Thoracic aorta (tissue), 2 donors: ENCODE data around the gene SORL1. TPM values are rescaled to one million over a fixed set of nuclear protein-coding genes. Genes with fewer than 3 reads are reported as not detected.

Experiments
- ATAC-seq: fragments of 150-250 bp; one replicate; pipeline ENCODE4 v1.8.0; 2017; ENCODE audit warnings: low read depth; ENCODE audit not compliant: insufficient number of reproducible peaks, low FRiP score
- DNase-seq: peaks from one replicate; pipeline ENCODE4 v3.0.0-alpha.2; 2020; ENCODE audit warnings: low spot score
- H3K27ac ChIP-seq, 2 donors: fragments of 200-600 bp; sonication (generic); 1 replicate in 1 of 2; 2 replicates in 1 of 2; pipeline ENCODE4 v1.5.1; 2016; ENCODE audit warnings: mild to moderate bottlenecking in 2 of 2, moderate library complexity in 2 of 2
- H3K27me3 ChIP-seq: fragments of 200-600 bp; sonication (generic); replicated peaks from 2 replicates; pipeline ENCODE4 v1.6.0; 2016; ENCODE audit warnings: mild to moderate bottlenecking; ENCODE audit not compliant: insufficient read depth
- H3K36me3 ChIP-seq: fragments of 200-600 bp; sonication (generic); one replicate; pipeline ENCODE4 v1.5.1; 2016
- H3K4me1 ChIP-seq, 2 donors: fragments of 200-600 bp; sonication (generic); 1 replicate in 1 of 2; 2 replicates in 1 of 2; pipeline versions ENCODE4 v1.5.1 to v1.6.0; 2016; ENCODE audit warnings: low read depth in 2 of 2, mild to moderate bottlenecking in 1 of 2; ENCODE audit not compliant: control insufficient read depth in 1 of 2
- H3K4me3 ChIP-seq: fragments of 200-600 bp; sonication (generic); 2 replicates; pipeline ENCODE4 v1.5.1; 2016; ENCODE audit warnings: mild to moderate bottlenecking
- H3K9me3 ChIP-seq: fragments of 200-600 bp; sonication (generic); 2 replicates; pipeline ENCODE4 v1.5.1; 2016
- total RNA-seq, 2 donors: library from RNA; depleted of rRNA; stranded (reverse); fragments of >200 nt; gene quantifications; one replicate each; pipeline versions ENCODE4 v1.1.0 to v1.2.3, GENCODE V29; 2016
- TF ChIP-seq, protein P1 (sequence below): fragments of 200-600 bp; sonication (generic); IDR thresholded peaks from one replicate; pipeline ENCODE4 v1.5.1; 2019; ENCODE audit warnings: antibody characterized with exemption

The SORL1 gene
- total RNA-seq, 2 donors from 2014 or later = 26.9 to 33.0 TPM

DNA sequence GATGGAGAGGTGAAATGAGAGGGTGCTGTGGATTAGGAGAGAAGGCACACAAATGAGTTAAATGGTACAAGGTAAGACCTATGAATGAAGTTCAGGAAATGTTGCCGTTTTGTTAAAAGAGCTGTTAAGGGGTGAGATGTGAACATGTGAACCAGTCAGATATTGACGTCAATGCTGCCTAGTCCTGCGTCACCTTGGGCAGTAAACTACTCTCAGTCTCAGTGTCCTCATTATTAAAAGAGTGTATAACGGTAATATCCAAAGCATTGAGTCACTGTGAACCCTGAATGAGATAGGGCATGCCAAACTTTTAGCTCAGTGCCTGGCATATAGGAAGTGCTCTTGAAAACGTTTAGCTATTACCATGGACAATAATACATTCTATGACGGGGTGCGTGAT, 33.1 kb downstream of the SORL1 start:
- no peak overlapping the region for H3K27ac ChIP-seq
- H3K27me3 ChIP-seq = no peaks in the 10 kb centered on the region
- peaks cover 10 to 13% of the 10 kb centered on the region in 2 donors for H3K4me1 ChIP-seq
- ATAC-seq = no peak
- no peak for DNase-seq
- no peaks in the 10 kb centered on the region for H3K36me3 ChIP-seq
- TF ChIP-seq, protein P1, sequence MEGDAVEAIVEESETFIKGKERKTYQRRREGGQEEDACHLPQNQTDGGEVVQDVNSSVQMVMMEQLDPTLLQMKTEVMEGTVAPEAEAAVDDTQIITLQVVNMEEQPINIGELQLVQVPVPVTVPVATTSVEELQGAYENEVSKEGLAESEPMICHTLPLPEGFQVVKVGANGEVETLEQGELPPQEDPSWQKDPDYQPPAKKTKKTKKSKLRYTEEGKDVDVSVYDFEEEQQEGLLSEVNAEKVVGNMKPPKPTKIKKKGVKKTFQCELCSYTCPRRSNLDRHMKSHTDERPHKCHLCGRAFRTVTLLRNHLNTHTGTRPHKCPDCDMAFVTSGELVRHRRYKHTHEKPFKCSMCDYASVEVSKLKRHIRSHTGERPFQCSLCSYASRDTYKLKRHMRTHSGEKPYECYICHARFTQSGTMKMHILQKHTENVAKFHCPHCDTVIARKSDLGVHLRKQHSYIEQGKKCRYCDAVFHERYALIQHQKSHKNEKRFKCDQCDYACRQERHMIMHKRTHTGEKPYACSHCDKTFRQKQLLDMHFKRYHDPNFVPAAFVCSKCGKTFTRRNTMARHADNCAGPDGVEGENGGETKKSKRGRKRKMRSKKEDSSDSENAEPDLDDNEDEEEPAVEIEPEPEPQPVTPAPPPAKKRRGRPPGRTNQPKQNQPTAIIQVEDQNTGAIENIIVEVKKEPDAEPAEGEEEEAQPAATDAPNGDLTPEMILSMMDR = no peak
- no peaks in the 10 kb centered on the region for H3K9me3 ChIP-seq
- H3K4me3 ChIP-seq = no peak overlapping the region

DNA sequence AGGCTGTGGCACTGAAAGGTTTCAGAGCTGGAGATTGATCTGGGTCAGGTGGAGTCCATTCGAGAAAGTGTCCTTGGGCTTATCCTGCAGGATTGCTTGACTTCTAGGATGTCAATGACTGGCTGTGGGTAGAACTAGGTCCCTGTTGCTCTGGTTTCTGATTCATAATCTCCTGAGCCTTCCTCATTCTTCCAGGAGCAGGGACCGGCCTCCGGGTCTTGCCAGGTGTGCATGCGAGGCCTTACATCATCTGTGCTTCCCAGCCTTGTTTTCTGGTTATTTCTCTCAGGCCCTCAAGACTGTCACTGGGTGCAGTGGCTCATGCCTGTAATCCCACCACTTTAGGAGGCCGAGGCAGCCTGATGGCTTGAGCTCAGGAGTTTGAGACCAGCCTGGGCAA, 33.9 kb downstream of the SORL1 start:
- DNase-seq (no peak), ATAC-seq (no peak)
- Histone ChIP-seq H3K27ac (no peak overlapping the region), H3K4me1 (peaks cover 10 to 13% of the 10 kb centered on the region in 2 donors), H3K27me3 (no peaks in the 10 kb centered on the region), H3K36me3 (no peaks in the 10 kb centered on the region), H3K9me3 (no peaks in the 10 kb centered on the region), H3K4me3 (no peak overlapping the region)
- TF ChIP-seq, protein P1 = no peak

DNA sequence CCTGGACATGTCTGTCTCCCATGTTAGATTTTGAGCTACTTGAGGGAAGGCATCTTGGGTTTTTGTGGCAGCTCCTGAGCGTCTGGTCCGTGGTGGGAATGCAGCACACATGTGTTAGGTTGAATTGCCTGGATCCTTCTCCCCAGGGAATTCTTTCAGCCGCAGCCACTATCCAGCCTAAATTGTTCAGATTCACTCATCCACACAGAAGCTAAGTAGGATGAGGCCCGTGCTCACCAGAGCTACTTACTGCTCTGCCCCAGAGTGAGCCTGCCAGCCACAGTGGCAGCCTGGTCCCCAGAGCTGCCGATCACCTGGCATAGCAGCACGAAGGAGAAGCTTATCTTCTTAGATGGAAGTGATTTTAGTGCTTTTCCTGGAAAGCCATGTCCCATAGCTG, 35.1 kb downstream of the SORL1 start:
- H3K27ac ChIP-seq = no peak overlapping the region
- DNase-seq (no peak), ATAC-seq (no peak)

DNA sequence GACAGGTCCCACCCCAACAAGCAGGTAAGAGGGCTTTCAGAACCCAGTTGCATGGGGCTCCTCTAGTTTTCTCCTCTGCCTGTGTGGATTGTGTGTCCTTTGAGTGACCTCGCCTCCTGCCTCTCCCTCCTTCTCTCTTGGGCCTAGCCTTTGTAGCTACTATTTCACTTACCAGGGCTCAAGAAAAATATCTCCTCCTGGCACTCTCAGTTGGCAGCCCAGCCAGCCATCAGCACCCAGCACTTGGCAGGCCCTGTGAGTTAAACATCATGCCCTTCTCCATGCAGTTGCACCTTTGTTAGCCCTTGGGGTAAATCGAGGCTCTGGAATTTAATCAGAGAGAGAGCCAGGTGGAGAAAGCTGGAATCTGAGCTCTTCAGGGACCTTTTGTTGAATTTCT, 36.1 kb downstream of the SORL1 start:
- peak overlapping the region in 1 of 2 donors; percentile 7 for H3K27ac ChIP-seq
- ATAC-seq (no peak), DNase-seq (no peak)

More for the DNA sequence above, 35.1 kb downstream of the SORL1 start:
- Histone ChIP-seq H3K4me1 (peaks cover 10 to 13% of the 10 kb centered on the region in 2 donors), H3K4me3 (no peak overlapping the region), H3K36me3 (no peaks in the 10 kb centered on the region), H3K9me3 (no peaks in the 10 kb centered on the region), H3K27me3 (no peaks in the 10 kb centered on the region)
- TF ChIP-seq, protein P1 = no peak

DNA sequence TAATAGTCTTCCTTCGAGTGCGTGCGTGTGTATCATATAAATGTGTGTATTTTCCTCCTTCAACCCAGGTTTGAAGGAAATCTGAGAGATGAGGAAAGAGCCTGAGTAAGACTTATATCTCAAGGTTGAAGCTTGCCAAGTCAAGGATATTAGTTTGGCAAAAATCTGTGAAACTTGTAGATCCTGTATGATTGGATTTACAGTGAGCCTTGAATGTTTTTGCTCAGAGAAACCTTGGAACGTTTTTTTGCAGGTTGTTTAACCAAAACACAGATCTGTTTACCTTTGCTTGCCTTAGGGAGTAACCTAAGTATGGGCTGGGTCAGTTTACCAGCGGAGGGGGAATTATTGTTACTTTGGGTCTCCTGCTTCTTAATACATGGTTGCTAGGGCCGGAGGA, 36.5 kb downstream of the SORL1 start:
- no peaks in the 10 kb centered on the region for H3K36me3 ChIP-seq
- H3K27me3 ChIP-seq = no peaks in the 10 kb centered on the region
- ATAC-seq (no peak), DNase-seq (no peak)
- no peaks in the 10 kb centered on the region for H3K9me3 ChIP-seq
- TF ChIP-seq, protein P1 = no peak
- H3K4me1 ChIP-seq = peaks cover 6 to 13% of the 10 kb centered on the region in 2 donors
- no peak overlapping the region for H3K27ac ChIP-seq
- H3K4me3 ChIP-seq = no peak overlapping the region

More for the DNA sequence above, 36.1 kb downstream of the SORL1 start:
- Histone ChIP-seq H3K4me1 (peaks cover 6 to 13% of the 10 kb centered on the region in 2 donors), H3K36me3 (no peaks in the 10 kb centered on the region), H3K4me3 (no peak overlapping the region), H3K9me3 (no peaks in the 10 kb centered on the region), H3K27me3 (no peaks in the 10 kb centered on the region)
- TF ChIP-seq, protein P1 = no peak
